Activated CD8-positive, alpha-beta memory T cell treated with anti-CD3 and anti-CD28 coated beads for 24 hours (primary cell): ENCODE results near the gene ELP4.
"Not testable (repeated sequence)": the region's sequence is repeated elsewhere in the genome, so short reads cannot be mapped to it uniquely, and the experiment has no call there.

Experiments used
- DNase-seq: peaks from one replicate; pipeline ENCODE4 v3.0.0-alpha.2; 2020

ELP4 gene

GRCh38 chr11:31649129-31649966, 139.8 kb downstream of the ELP4 start:
- no peak for DNase-seq

GRCh38 chr11:31651208-31651607, 141.6 kb downstream of the ELP4 start:
- DNase-seq, result no peak

GRCh38 chr11:31651822-31652221, 142.3 kb downstream of the ELP4 start:
- DNase-seq, result no peak

- no peak for DNase-seq
Measured at GRCh38 chr11:31652528-31652927, 143.0 kb downstream of the ELP4 start.

- DNase-seq, result no peak
Measured at GRCh38 chr11:31655483-31655882, 145.9 kb downstream of the ELP4 start.

GRCh38 chr11:31656051-31656450, 146.5 kb downstream of the ELP4 start:
- DNase-seq, result no peak

GRCh38 chr11:31657091-31657490, 147.5 kb downstream of the ELP4 start:
- DNase-seq, result no peak

- no peak for DNase-seq
Measured at GRCh38 chr11:31664129-31664528, 154.6 kb downstream of the ELP4 start.

- no peak for DNase-seq
Measured at GRCh38 chr11:31664954-31665353, 155.4 kb downstream of the ELP4 start.

- no peak for DNase-seq
Measured at GRCh38 chr11:31671681-31672080, 162.1 kb downstream of the ELP4 start.

- DNase-seq, result not testable (repeated sequence)
Measured at GRCh38 chr11:31673108-31673507, 163.5 kb downstream of the ELP4 start.

- no peak for DNase-seq
Measured at GRCh38 chr11:31676280-31676982, 166.9 kb downstream of the ELP4 start.

GRCh38 chr11:31680770-31681169, 171.2 kb downstream of the ELP4 start:
- DNase-seq, result no peak

GRCh38 chr11:31687256-31687655, 177.7 kb downstream of the ELP4 start:
- no peak for DNase-seq

GRCh38 chr11:31687861-31688260, 178.3 kb downstream of the ELP4 start:
- no peak for DNase-seq

GRCh38 chr11:31689559-31689958, 180.0 kb downstream of the ELP4 start:
- DNase-seq, result no peak

GRCh38 chr11:31690041-31690440, 180.5 kb downstream of the ELP4 start:
- no peak for DNase-seq

- DNase-seq, result no peak
Measured at GRCh38 chr11:31690516-31690915, 180.9 kb downstream of the ELP4 start.

GRCh38 chr11:31692466-31692865, 182.9 kb downstream of the ELP4 start:
- no peak for DNase-seq

GRCh38 chr11:31697049-31697448, 187.5 kb downstream of the ELP4 start:
- DNase-seq, result not testable (repeated sequence)

GRCh38 chr11:31699066-31699465, 189.5 kb downstream of the ELP4 start:
- no peak for DNase-seq

GRCh38 chr11:31702966-31703365, 193.4 kb downstream of the ELP4 start:
- DNase-seq, result no peak

- DNase-seq, result no peak
Measured at GRCh38 chr11:31706357-31706756, 196.8 kb downstream of the ELP4 start.

- no peak for DNase-seq
Measured at GRCh38 chr11:31711137-31711536, 201.6 kb downstream of the ELP4 start.
